ENCODE data around the gene DIP2C.

DIP2C gene

GRCh38 chr10:476455-476780 is 213.1 kb downstream of the DIP2C start:
- H3K4me3 Mint-ChIP-seq: no peak overlapping the region
- no peaks in the 10 kb centered on the region for H3K4me1 Mint-ChIP-seq (ENCODE audit: low read depth)
- H3K27me3 Mint-ChIP-seq: peaks cover 5% of the 10 kb centered on the region
- peaks cover 5% of the 10 kb centered on the region for H3K36me3 Mint-ChIP-seq (ENCODE audit: low read depth)
- intact Hi-C loops (cut with micrococcal nuclease): no loop called here
- H3K9me3 Mint-ChIP-seq: peaks cover 24% of the 10 kb centered on the region
- no peak overlapping the region for H3K27ac Mint-ChIP-seq

DNA sequence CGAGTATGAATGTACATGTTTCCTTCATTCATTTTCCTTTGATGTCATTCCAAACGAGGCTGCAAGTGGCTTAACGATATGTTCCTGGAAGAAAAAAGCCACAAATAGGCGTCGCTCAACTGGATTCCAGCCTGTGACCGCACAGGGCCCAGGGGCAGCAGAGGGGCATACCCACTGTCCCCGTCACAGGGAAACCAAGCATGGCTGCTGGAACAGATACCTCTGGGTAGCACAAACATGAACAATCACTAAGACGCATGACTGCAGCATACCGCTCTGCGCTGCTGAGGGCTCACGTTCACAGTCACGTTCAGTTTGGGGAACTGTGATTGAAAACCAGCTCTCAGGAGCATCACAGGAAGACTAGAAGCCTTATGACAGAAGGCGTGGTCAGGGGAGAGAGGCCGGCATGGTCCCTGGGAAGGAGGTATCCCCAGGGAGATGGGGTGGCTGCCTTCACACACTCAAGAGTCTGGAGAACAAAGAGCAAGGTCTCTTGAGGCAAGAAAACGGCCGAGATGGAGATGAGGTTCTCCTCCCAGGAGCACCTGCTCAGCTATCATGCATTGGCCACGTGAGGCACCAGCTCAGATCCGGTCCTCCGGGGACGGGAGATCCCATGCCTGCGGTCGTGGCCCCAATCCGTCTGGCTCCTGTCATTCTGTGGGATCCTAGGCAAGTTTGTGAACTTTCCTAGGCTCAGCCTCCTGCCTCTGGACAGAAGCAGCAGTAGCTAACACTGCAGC is 213.6 kb downstream of the DIP2C start:
- Mint-ChIP-seq H3K4me3 (no peak overlapping the region), H3K27ac (no peak overlapping the region), H3K4me1 (ENCODE audit: low read depth) (no peaks in the 10 kb centered on the region), H3K36me3 (ENCODE audit: low read depth) (peaks cover 5% of the 10 kb centered on the region), H3K27me3 (peaks cover 5% of the 10 kb centered on the region), H3K9me3 (peaks cover 24% of the 10 kb centered on the region)
- intact Hi-C loops (cut with micrococcal nuclease): no loop called here

GRCh38 chr10:474946-475345 is 214.5 kb downstream of the DIP2C start:
- intact Hi-C loops (cut with micrococcal nuclease): no loop called here
- Mint-ChIP-seq H3K4me1 (ENCODE audit: low read depth) (no peaks in the 10 kb centered on the region), H3K36me3 (ENCODE audit: low read depth) (peaks cover 5% of the 10 kb centered on the region), H3K4me3 (no peak overlapping the region), H3K27me3 (peaks cover 5% of the 10 kb centered on the region), H3K27ac (no peak overlapping the region), H3K9me3 (peaks cover 24% of the 10 kb centered on the region)

GRCh38 chr10:474406-474805 is 215.1 kb downstream of the DIP2C start:
- Mint-ChIP-seq H3K36me3 (ENCODE audit: low read depth) (peaks cover 5% of the 10 kb centered on the region), H3K4me3 (no peak overlapping the region), H3K27ac (no peak overlapping the region), H3K4me1 (ENCODE audit: low read depth) (no peaks in the 10 kb centered on the region), H3K9me3 (peaks cover 24% of the 10 kb centered on the region), H3K27me3 (peaks cover 5% of the 10 kb centered on the region)
- intact Hi-C loops (cut with micrococcal nuclease): no loop called here

- Mint-ChIP-seq H3K36me3 (ENCODE audit: low read depth) (no peaks in the 10 kb centered on the region), H3K27ac (no peak overlapping the region), H3K4me1 (ENCODE audit: low read depth) (no peaks in the 10 kb centered on the region), H3K4me3 (no peak overlapping the region), H3K9me3 (peaks cover 8% of the 10 kb centered on the region), H3K27me3 (peaks cover 5% of the 10 kb centered on the region)
- intact Hi-C loops (cut with micrococcal nuclease): no loop called here
Observed at GRCh38 chr10:472241-472910, 217.1 kb downstream of the DIP2C start.

GRCh38 chr10:470339-471003 is 219.0 kb downstream of the DIP2C start:
- Mint-ChIP-seq H3K27ac (no peak overlapping the region), H3K36me3 (ENCODE audit: low read depth) (no peaks in the 10 kb centered on the region), H3K27me3 (peaks cover 2% of the 10 kb centered on the region), H3K4me1 (ENCODE audit: low read depth) (no peaks in the 10 kb centered on the region), H3K4me3 (no peak overlapping the region), H3K9me3 (no peaks in the 10 kb centered on the region)
- intact Hi-C loops (cut with micrococcal nuclease): no loop called here

DNA sequence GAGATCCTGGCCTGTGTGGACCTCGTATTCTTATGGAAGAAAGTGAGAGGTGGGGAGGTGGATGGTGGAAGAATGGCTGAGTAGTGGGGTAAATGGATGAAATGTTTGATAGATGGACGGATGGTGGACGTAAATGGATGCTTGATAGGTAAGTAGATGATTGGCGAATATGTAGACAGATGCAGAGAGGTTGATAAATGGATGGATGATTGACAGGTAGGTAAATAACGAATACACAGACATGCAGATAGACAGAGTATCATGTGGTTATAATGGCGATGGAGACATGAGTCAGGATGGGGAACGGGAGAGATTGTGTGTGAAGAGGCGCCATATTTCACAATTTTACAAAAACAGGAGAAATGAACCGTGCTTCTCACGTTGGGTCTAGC is 219.5 kb downstream of the DIP2C start:
- Mint-ChIP-seq H3K36me3 (ENCODE audit: low read depth) (no peaks in the 10 kb centered on the region), H3K27ac (no peak overlapping the region)

DNA sequence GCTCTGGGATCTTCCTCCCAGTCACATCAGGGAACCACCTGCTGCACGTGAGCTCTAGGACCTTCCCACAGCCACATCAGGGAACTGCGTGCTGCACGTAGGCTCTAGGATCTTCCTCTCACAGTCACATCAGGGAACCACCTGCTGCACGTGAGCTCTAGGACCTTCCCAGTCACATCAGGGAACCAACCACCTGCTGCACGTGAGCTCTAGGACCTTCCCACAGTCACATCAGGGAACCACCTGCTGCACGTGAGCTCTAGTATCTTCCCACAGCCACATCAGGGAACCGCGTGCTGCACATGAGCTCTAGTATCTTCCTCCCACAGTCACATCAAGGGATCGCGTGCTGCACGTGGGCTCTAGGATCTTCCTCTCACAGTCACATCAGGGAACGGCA is 229.7 kb downstream of the DIP2C start:
- peaks cover 12% of the 10 kb centered on the region for H3K27me3 Mint-ChIP-seq
- no peaks in the 10 kb centered on the region for H3K36me3 Mint-ChIP-seq (ENCODE audit: low read depth)
- peaks cover 8% of the 10 kb centered on the region for H3K9me3 Mint-ChIP-seq
- no peak overlapping the region for H3K4me3 Mint-ChIP-seq
- no peak overlapping the region for H3K27ac Mint-ChIP-seq
- H3K4me1 Mint-ChIP-seq (ENCODE audit: low read depth): no peaks in the 10 kb centered on the region
- intact Hi-C loops (cut with micrococcal nuclease): no loop called here

More for the DNA sequence above, 219.5 kb downstream of the DIP2C start:
- Mint-ChIP-seq H3K4me3 (no peak overlapping the region), H3K9me3 (no peaks in the 10 kb centered on the region), H3K27me3 (peaks cover 2% of the 10 kb centered on the region), H3K4me1 (ENCODE audit: low read depth) (no peaks in the 10 kb centered on the region)
- intact Hi-C loops (cut with micrococcal nuclease): no loop called here

GRCh38 chr10:458421-458851 is 231.0 kb downstream of the DIP2C start:
- intact Hi-C loops (cut with micrococcal nuclease): no loop called here
- H3K4me1 Mint-ChIP-seq (ENCODE audit: low read depth): no peaks in the 10 kb centered on the region
- no peak overlapping the region for H3K4me3 Mint-ChIP-seq
- peaks cover 9% of the 10 kb centered on the region for H3K27me3 Mint-ChIP-seq
- H3K9me3 Mint-ChIP-seq: no peaks in the 10 kb centered on the region
- no peaks in the 10 kb centered on the region for H3K36me3 Mint-ChIP-seq (ENCODE audit: low read depth)
- H3K27ac Mint-ChIP-seq: no peak overlapping the region

GRCh38 chr10:456486-456885 is 233.0 kb downstream of the DIP2C start:
- Mint-ChIP-seq H3K27me3 (peaks cover 6% of the 10 kb centered on the region), H3K9me3 (no peaks in the 10 kb centered on the region), H3K36me3 (ENCODE audit: low read depth) (no peaks in the 10 kb centered on the region), H3K27ac (no peak overlapping the region), H3K4me1 (ENCODE audit: low read depth) (no peaks in the 10 kb centered on the region), H3K4me3 (no peak overlapping the region)
- intact Hi-C loops (cut with micrococcal nuclease): no loop called here

DNA sequence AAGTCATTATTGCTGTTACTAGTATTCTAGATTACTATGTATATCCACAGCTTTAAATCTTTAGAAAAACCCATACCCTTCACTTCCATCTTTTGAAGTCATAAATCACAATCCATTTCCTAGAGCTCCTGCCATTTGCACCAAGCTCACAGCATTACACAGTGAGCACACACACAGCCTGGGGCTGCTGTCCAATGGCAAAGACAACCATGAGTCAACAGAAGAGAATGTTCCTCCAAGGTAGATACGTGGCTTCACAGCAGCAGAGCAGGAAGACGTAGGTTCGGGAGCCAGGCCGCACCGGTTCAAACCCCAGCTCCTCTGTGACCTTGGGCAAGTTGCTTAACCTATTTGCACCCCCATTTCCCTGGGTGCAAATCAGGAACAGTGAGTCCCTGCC is 234.6 kb downstream of the DIP2C start:
- Mint-ChIP-seq H3K27ac (no peak overlapping the region), H3K36me3 (ENCODE audit: low read depth) (no peaks in the 10 kb centered on the region), H3K9me3 (no peaks in the 10 kb centered on the region), H3K4me3 (no peak overlapping the region), H3K4me1 (ENCODE audit: low read depth) (no peaks in the 10 kb centered on the region), H3K27me3 (peaks cover 5% of the 10 kb centered on the region)
- intact Hi-C loops (cut with micrococcal nuclease): no loop called here

DNA sequence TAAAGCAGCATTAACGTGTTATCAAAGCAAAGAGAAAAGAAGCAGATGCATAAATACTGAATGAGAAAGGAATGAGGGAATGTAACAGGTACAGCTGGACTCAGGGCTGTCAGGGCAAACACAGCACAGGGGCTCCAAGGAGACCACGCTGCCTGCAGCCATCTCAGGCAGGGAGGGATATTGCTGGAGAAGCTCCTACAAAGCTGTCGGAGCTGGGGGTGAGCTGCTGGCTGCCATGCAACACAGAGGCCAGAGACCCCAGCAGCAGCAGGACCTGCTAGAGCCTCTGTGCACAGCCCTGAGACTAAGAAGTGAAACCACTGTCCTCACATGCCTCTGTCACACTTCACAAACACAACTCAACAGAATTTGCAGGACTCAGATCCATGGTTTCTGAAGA is 235.8 kb downstream of the DIP2C start:
- Mint-ChIP-seq H3K4me3 (no peak overlapping the region), H3K27me3 (peaks cover 5% of the 10 kb centered on the region), H3K27ac (no peak overlapping the region), H3K4me1 (ENCODE audit: low read depth) (no peaks in the 10 kb centered on the region), H3K36me3 (ENCODE audit: low read depth) (no peaks in the 10 kb centered on the region), H3K9me3 (no peaks in the 10 kb centered on the region)
- intact Hi-C loops (cut with micrococcal nuclease): no loop called here

- Mint-ChIP-seq H3K4me1 (ENCODE audit: low read depth) (no peaks in the 10 kb centered on the region), H3K27me3 (peaks cover 10% of the 10 kb centered on the region), H3K36me3 (ENCODE audit: low read depth) (no peaks in the 10 kb centered on the region), H3K9me3 (no peaks in the 10 kb centered on the region), H3K4me3 (no peak overlapping the region), H3K27ac (no peak overlapping the region)
- intact Hi-C loops (cut with micrococcal nuclease): no loop called here
Observed at GRCh38 chr10:452512-453426, 236.7 kb downstream of the DIP2C start.

DNA sequence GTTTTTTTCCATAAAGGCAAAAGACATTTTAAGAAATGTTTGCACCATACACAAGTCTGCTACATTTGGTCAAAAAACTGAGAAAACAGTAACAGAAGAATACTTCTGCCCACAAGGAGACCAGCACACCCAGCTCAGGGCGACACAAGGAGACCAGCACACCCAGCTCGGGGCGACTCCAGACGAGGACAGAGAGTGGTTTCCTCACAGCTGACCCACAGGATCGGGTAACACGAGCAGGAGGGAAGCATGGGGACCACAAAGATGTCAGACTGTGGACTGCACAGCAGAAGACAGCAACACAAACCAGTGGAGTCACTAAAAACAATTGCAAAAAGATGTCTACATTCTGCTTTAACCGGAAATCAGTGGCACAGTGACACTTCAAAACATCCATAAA is 237.6 kb downstream of the DIP2C start:
- no peak overlapping the region for H3K4me3 Mint-ChIP-seq
- H3K4me1 Mint-ChIP-seq (ENCODE audit: low read depth): no peaks in the 10 kb centered on the region
- H3K27me3 Mint-ChIP-seq: peaks cover 10% of the 10 kb centered on the region
- no peaks in the 10 kb centered on the region for H3K9me3 Mint-ChIP-seq
- no peak overlapping the region for H3K27ac Mint-ChIP-seq
- no peaks in the 10 kb centered on the region for H3K36me3 Mint-ChIP-seq (ENCODE audit: low read depth)
- intact Hi-C loops (cut with micrococcal nuclease): no loop called here

Measured in dendritic cell treated with granulocyte-macrophage colony-stimulating factor and Interleukin-4, amounts not matched to agents 40 ng/mL and 50 ng/mL, for 4 days (primary cell).